Muscle layer of colon (tissue), 2 donors: ENCODE measurements around the gene CASP8.
A peak's percentile ranks its signal among the peaks of the same experiment; 100 is the strongest.

Experiments
- H3K27ac ChIP-seq: one replicate; pipeline ENCODE4 v1.7.0; 2013; ENCODE audit warnings: low read depth, mild to moderate bottlenecking, low read length, moderate library complexity
- H3K27me3 ChIP-seq, 2 donors: one replicate each; pipeline ENCODE4 v1.7.0; 2013; ENCODE audit warnings: low read length in 2 of 2, mild to moderate bottlenecking in 2 of 2; ENCODE audit not compliant: insufficient read depth in 2 of 2, control insufficient read depth in 1 of 2
- H3K36me3 ChIP-seq: one replicate; pipeline ENCODE4 v1.7.0; 2013; ENCODE audit warnings: mild to moderate bottlenecking, low read length; ENCODE audit not compliant: insufficient read depth
- H3K4me1 ChIP-seq: one replicate; pipeline ENCODE4 v1.7.0; 2013; ENCODE audit warnings: mild to moderate bottlenecking, low read length; ENCODE audit not compliant: insufficient read depth
- H3K4me3 ChIP-seq, 2 donors: one replicate each; pipeline ENCODE4 v1.7.0; 2013; ENCODE audit warnings: low read length in 2 of 2, low read depth in 1 of 2, mild to moderate bottlenecking in 1 of 2, moderate library complexity in 1 of 2
- H3K9ac ChIP-seq: one replicate; pipeline ENCODE4 v1.7.0; 2013; ENCODE audit warnings: low read length
- H3K9me3 ChIP-seq: one replicate; pipeline ENCODE4 v1.7.0; 2013; ENCODE audit warnings: mild to moderate bottlenecking, low read length
- donor health status: abdominal sarcoma.
- donor health status: Adenocarcinoma of cecum.

The CASP8 gene

DNA sequence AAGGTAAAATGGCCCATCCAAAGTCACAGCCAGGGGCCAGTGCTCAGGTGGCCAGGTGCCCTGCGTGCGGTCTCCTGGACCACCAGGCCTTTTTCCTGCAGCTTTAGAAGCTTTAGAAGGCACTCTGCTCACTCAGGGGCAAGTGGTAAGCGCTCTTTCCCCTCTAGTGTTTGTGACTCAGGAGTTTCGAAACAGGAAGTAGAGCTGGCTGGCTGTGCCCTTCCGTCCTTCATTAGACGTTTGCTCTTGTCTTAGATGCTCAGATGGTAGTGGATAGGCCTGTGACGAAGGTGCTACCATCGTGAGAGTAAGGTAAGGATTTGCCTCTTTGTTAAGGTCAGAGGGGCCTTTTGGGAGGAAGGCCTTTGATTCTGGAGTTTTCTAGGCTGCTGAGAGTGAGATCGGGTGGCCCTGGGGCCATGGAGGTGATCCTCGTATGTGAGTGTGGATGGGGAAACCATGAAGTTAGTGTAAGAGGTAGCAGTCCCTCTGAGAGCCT, at the start of gene CASP8:
Gene CASP8, plus strand, starts transcription at position 235 of the 499 bp plus-strand sequence. CDS start 5,951 bp downstream, outside the sequence.
- no peaks in the 10 kb centered on the region for H3K27me3 ChIP-seq
- no peak within 1 kb of the TSS for H3K27ac ChIP-seq
- no peak within 1 kb of the TSS for H3K9ac ChIP-seq
- peak within 1 kb of the TSS in 1 of 2 donors; percentile 15 for H3K4me3 ChIP-seq
- H3K4me1 ChIP-seq, result peaks cover 18% of the 10 kb centered on the region
- no peaks in the 10 kb centered on the region for H3K9me3 ChIP-seq
- no peaks in the 10 kb centered on the region for H3K36me3 ChIP-seq

DNA sequence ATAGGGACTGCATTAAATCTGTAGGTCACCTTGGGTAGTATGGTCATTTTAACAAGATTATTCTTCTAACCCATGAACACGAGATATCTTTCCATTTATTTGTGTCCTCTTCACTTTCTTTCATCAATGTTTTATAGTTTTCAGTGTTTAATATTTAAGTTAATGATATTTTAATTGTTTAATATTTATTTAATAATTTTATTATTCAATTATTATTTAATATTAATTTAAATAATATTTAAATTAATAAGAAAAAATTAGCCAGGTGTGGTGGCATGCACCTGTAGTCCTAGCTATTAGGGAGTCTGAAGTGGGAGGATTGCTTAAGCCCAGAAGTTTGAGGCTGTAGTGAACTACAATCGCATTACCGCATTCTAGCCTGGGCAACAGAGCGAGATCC, 44.4 kb upstream of the CASP8 start:
- Histone ChIP-seq H3K9ac (no peak overlapping the region), H3K9me3 (no peaks in the 10 kb centered on the region), H3K36me3 (no peaks in the 10 kb centered on the region), H3K4me1 (no peaks in the 10 kb centered on the region), H3K27ac (no peak overlapping the region), H3K27me3 (no peaks in the 10 kb centered on the region), H3K4me3 (no peak overlapping the region)

DNA sequence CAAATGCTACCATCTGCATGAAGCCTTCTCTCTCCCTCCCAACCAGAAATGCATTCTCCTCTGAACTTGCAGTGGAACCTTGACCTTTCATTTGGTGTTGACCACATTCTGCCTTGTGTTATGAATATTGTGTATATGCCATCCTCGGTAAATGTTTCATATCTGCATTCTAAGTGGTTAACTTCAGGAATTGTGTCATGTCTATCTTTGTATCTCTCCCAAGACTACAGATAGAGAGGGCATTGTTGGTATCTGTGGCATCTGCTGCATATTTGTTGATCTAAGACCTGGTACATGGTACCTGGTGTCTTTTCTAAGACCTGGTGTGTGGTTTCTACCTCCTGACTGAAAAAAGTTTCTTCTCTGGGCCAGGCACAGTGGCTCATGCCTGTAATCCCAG, 43.4 kb upstream of the CASP8 start:
- no peak overlapping the region for H3K9ac ChIP-seq
- no peaks in the 10 kb centered on the region for H3K36me3 ChIP-seq
- no peak overlapping the region for H3K4me3 ChIP-seq
- H3K9me3 ChIP-seq, result no peaks in the 10 kb centered on the region
- H3K27me3 ChIP-seq, result no peaks in the 10 kb centered on the region
- H3K27ac ChIP-seq, result no peak overlapping the region
- H3K4me1 ChIP-seq, result no peaks in the 10 kb centered on the region

DNA sequence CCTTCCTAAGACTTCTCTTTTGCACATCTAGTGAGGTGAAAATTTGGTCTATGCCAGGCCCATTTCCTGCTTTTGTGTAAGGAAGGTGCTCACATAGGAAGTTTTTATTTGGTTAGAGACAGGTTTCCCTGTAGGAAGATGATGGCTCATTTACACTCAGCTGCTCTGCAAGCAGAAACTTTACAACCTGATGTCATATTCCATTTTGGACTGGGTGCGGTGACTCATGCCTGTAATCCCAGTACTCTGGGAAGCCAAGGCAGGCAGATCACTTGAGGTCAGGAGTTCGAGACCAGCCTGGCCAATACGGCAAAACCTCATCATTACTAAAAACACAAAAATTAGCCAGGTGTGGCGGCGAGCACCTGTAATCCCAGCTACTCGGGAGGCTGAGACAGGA, 41.6 kb upstream of the CASP8 start:
- H3K27me3 ChIP-seq, result no peaks in the 10 kb centered on the region
- no peaks in the 10 kb centered on the region for H3K9me3 ChIP-seq
- no peak overlapping the region for H3K27ac ChIP-seq
- no peak overlapping the region for H3K9ac ChIP-seq
- H3K4me3 ChIP-seq, result no peak overlapping the region
- H3K36me3 ChIP-seq, result no peaks in the 10 kb centered on the region
- H3K4me1 ChIP-seq, result no peaks in the 10 kb centered on the region

GRCh38 chr2:201219328-201220096, 40.8 kb upstream of the CASP8 start:
- H3K4me3 ChIP-seq, result no peak overlapping the region
- H3K27ac ChIP-seq, result no peak overlapping the region
- H3K36me3 ChIP-seq, result no peaks in the 10 kb centered on the region
- H3K4me1 ChIP-seq, result no peaks in the 10 kb centered on the region
- H3K27me3 ChIP-seq, result no peaks in the 10 kb centered on the region
- no peak overlapping the region for H3K9ac ChIP-seq
- no peaks in the 10 kb centered on the region for H3K9me3 ChIP-seq

DNA sequence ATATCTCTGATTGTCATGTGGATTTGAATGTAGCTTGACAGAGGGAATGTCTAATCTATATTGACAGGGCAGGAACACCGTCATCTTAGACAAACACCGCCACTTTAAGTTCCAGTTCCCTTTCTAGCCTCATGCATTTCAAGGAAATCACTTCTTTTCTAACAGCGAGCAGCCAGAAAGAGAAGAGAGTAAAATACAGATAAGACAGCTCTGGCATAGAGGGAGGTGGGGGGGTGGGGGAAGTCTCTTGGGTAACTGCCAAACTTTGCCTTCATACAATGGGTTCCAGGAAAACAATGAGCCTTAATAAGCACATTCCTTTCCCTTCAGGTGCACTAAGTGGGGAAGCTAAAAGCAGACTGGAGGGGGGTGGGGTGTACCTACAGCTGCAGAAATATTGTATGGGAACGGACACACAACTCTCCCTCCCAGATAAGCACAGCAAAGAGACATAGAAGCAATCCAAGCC, 40.2 kb upstream of the CASP8 start:
- no peak overlapping the region for H3K9ac ChIP-seq
- H3K27ac ChIP-seq, result no peak overlapping the region
- H3K27me3 ChIP-seq, result no peaks in the 10 kb centered on the region
- H3K4me3 ChIP-seq, result no peak overlapping the region
- H3K36me3 ChIP-seq, result no peaks in the 10 kb centered on the region
- H3K9me3 ChIP-seq, result no peaks in the 10 kb centered on the region
- H3K4me1 ChIP-seq, result no peaks in the 10 kb centered on the region

- Histone ChIP-seq H3K36me3 (no peaks in the 10 kb centered on the region), H3K4me1 (no peaks in the 10 kb centered on the region), H3K9me3 (no peaks in the 10 kb centered on the region), H3K27ac (no peak overlapping the region), H3K9ac (no peak overlapping the region), H3K27me3 (no peaks in the 10 kb centered on the region), H3K4me3 (no peak overlapping the region)
These were observed 37.0 kb upstream of the CASP8 start for GRCh38 chr2:201223089-201224073.

GRCh38 chr2:201228271-201228911, 31.9 kb upstream of the CASP8 start:
- Histone ChIP-seq H3K36me3 (no peaks in the 10 kb centered on the region), H3K27me3 (no peaks in the 10 kb centered on the region), H3K9ac (no peak overlapping the region), H3K27ac (no peak overlapping the region), H3K4me3 (no peak overlapping the region), H3K9me3 (no peaks in the 10 kb centered on the region), H3K4me1 (peaks cover 11% of the 10 kb centered on the region)

- no peaks in the 10 kb centered on the region for H3K27me3 ChIP-seq
- H3K4me3 ChIP-seq, result no peak overlapping the region
- peaks cover 11% of the 10 kb centered on the region for H3K4me1 ChIP-seq
- no peaks in the 10 kb centered on the region for H3K36me3 ChIP-seq
- no peak overlapping the region for H3K9ac ChIP-seq
- no peaks in the 10 kb centered on the region for H3K9me3 ChIP-seq
- H3K27ac ChIP-seq, result no peak overlapping the region
These were observed 31.4 kb upstream of the CASP8 start for GRCh38 chr2:201228912-201229290.

DNA sequence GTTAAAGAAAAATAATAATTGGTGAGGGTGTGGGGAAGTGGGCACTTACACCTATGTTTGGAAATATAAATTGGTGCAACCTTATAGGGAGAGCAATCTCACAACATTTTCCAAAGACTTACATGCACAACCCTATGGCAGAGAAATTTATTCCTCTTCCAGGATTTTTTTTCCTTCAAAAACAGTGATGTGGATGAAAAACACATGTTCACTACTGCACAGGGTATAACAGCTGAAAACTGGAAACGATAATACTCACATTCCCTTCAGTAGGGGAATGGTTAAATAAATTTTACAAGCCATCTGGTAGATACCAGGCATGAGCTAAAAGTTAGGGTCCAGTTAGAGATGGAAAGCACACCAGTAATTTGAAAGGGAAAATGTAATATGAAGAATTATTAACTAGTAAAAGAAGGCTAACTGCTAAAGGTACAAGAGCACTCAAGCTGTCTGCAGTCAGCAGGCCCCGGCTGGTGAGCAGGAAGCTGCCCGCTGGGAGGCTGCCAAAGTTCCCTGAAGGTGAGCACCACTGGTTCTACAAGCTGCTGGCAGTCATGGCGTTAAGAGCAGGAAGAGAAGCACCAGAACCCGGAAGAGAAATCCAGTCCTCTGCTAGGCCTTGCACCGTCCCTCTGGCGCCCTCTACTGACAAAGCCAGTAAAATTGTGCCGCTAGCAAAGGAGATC, 28.4 kb upstream of the CASP8 start:
- Histone ChIP-seq H3K9me3 (no peaks in the 10 kb centered on the region), H3K4me3 (no peak overlapping the region), H3K27me3 (no peaks in the 10 kb centered on the region), H3K9ac (no peak overlapping the region), H3K27ac (no peak overlapping the region), H3K4me1 (peaks cover 15% of the 10 kb centered on the region), H3K36me3 (no peaks in the 10 kb centered on the region)

- Histone ChIP-seq H3K4me1 (peaks cover 15% of the 10 kb centered on the region), H3K9me3 (no peaks in the 10 kb centered on the region), H3K27me3 (no peaks in the 10 kb centered on the region), H3K36me3 (no peaks in the 10 kb centered on the region), H3K27ac (no peak overlapping the region), H3K9ac (no peak overlapping the region), H3K4me3 (no peak overlapping the region)
These were observed 27.9 kb upstream of the CASP8 start for GRCh38 chr2:201232467-201232815.
